MM.1S (cell line): ENCODE measurements around the gene NTN5.
A peak's percentile ranks its signal among the peaks of the same experiment; 100 is the strongest.

Source experiments
- CTCF ChIP-seq: fragments of 300-600 bp; sonication (generic); IDR thresholded peaks from 2 replicates; pipeline ENCODE4 v1.5.1; 2016; ENCODE audit warnings: antibody characterized with exemption, low read length, mixed read lengths
- EZH2 ChIP-seq: fragments of 300-600 bp; sonication (generic); optimal IDR thresholded peaks from 2 replicates; pipeline ENCODE3; 2017; ENCODE audit warnings: low read depth, mild to moderate bottlenecking, antibody characterized with exemption, low read length, mixed read lengths
- EZH2phosphoT487 ChIP-seq: fragments of 300-600 bp; sonication (generic); IDR thresholded peaks from 2 replicates; pipeline ENCODE4 v1.6.1; 2018; ENCODE audit warnings: antibody characterized with exemption, low read length

GRCh38 chr19:48646001-48646721, 26.7 kb downstream of the NTN5 start, which contains the start of gene CA11:
- TF ChIP-seq CTCF (peak; percentile 79), EZH2 (no peak), EZH2phosphoT487 (no peak)
